B cell (primary cell): ENCODE measurements around the gene IL17RE.

ENCODE experiments used
- EZH2 ChIP-seq: IDR thresholded peaks from 2 replicates; pipeline ENCODE4 v1.6.1; 2012; ENCODE audit warnings: borderline replicate concordance, low read depth, mild to moderate bottlenecking, moderate library complexity, low read length; ENCODE audit not compliant: insufficient read depth, poor library complexity, severe bottlenecking
- TF ChIP-seq, protein P1 (sequence below): fragments of 200-600 bp; IDR thresholded peaks from one replicate; pipeline ENCODE4 v1.8.0; 2022; ENCODE audit warnings: antibody characterized with exemption, mild to moderate bottlenecking

- TF ChIP-seq, protein P1, sequence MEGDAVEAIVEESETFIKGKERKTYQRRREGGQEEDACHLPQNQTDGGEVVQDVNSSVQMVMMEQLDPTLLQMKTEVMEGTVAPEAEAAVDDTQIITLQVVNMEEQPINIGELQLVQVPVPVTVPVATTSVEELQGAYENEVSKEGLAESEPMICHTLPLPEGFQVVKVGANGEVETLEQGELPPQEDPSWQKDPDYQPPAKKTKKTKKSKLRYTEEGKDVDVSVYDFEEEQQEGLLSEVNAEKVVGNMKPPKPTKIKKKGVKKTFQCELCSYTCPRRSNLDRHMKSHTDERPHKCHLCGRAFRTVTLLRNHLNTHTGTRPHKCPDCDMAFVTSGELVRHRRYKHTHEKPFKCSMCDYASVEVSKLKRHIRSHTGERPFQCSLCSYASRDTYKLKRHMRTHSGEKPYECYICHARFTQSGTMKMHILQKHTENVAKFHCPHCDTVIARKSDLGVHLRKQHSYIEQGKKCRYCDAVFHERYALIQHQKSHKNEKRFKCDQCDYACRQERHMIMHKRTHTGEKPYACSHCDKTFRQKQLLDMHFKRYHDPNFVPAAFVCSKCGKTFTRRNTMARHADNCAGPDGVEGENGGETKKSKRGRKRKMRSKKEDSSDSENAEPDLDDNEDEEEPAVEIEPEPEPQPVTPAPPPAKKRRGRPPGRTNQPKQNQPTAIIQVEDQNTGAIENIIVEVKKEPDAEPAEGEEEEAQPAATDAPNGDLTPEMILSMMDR: no peak
- TF ChIP-seq EZH2: no peak
Observed at GRCh38 chr3:9915254-9916141, 12.8 kb downstream of the IL17RE start.
